Osteoblast (primary cell): ENCODE data around the gene TNFRSF25. TPM values are rescaled to one million over a fixed set of nuclear protein-coding genes. Genes with fewer than 3 reads are reported as not detected.

ENCODE experiments used
- DNase-seq: peaks from one replicate; pipeline ENCODE4 v3.0.0; 2011; ENCODE audit warnings: low spot score, mixed read lengths; ENCODE audit not compliant: insufficient read length; ENCODE audit errors: missing footprints
- H2AFZ ChIP-seq: 2 replicates; pipeline ENCODE4 v1.6.0; 2011; ENCODE audit warnings: mild to moderate bottlenecking, low read length
- H3K27ac ChIP-seq: 2 replicates; pipeline ENCODE4 v1.5.1; 2011; ENCODE audit warnings: mild to moderate bottlenecking, low read depth, low read length, moderate library complexity
- H3K27me3 ChIP-seq: 2 replicates; pipeline ENCODE4 v1.6.0; 2012; ENCODE audit warnings: mild to moderate bottlenecking, control low read depth, inconsistent platforms, low read length, moderate library complexity; ENCODE audit not compliant: insufficient read depth
- H3K36me3 ChIP-seq: 2 replicates; pipeline ENCODE4 v1.5.1; 2011; ENCODE audit warnings: mild to moderate bottlenecking, low read length, control low read depth, moderate library complexity; ENCODE audit not compliant: insufficient read depth
- H3K4me1 ChIP-seq: 2 replicates; pipeline ENCODE4 v1.5.1; 2011; ENCODE audit warnings: mild to moderate bottlenecking, low read length, control low read depth, moderate library complexity; ENCODE audit not compliant: insufficient read depth
- H3K4me2 ChIP-seq: 2 replicates; pipeline ENCODE4 v1.6.0; 2011; ENCODE audit warnings: mild to moderate bottlenecking, low read length; ENCODE audit not compliant: insufficient read depth
- H3K4me3 ChIP-seq: fragments of 200-600 bp; sonication (generic); 3 replicates; pipeline ENCODE4 v1.5.1; 2012; ENCODE audit warnings: mild to moderate bottlenecking, low read length, inconsistent platforms; ENCODE audit not compliant: insufficient read depth
- H3K79me2 ChIP-seq: 2 replicates; pipeline ENCODE4 v1.6.0; 2012; ENCODE audit warnings: mild to moderate bottlenecking, low read length, control low read depth, inconsistent platforms; ENCODE audit not compliant: insufficient read depth
- H3K9me3 ChIP-seq: 2 replicates; pipeline ENCODE4 v1.5.1; 2011; ENCODE audit warnings: low read depth, low read length, control low read depth
- H4K20me1 ChIP-seq: 2 replicates; pipeline ENCODE4 v1.6.0; 2012; ENCODE audit warnings: mild to moderate bottlenecking, low read length, control low read depth; ENCODE audit not compliant: insufficient read depth
- CTCF ChIP-seq: IDR thresholded peaks from 2 replicates; pipeline ENCODE4 v1.5.1; 2011; ENCODE audit warnings: mild to moderate bottlenecking, low read depth, low read length, moderate library complexity; ENCODE audit errors: extremely low read depth
- small RNA-seq: library from RNA; depleted of rRNA; stranded (forward); fragments of <200 nt; gene quantifications from one replicate; pipeline ENCODE3, GENCODE V24; 2012
- total RNA-seq: library from RNA; depleted of rRNA; stranded (reverse); fragments of >200 nt; gene quantifications from 2 replicates; pipeline ENCODE4 v1.2.3, GENCODE V29; 2012

The TNFRSF25 gene
- total RNA-seq, 1 donor = 3.3 TPM

GRCh38 chr1:6414443-6414844 lies 51.5 kb downstream of the TNFRSF25 start:
- peak; percentile 59 for TF ChIP-seq CTCF
- peak; percentile 94 for DNase-seq
- no peak overlapping the region for H3K27ac ChIP-seq
- H3K4me2 ChIP-seq = peak overlapping the region; percentile 42
- H4K20me1 ChIP-seq = no peaks in the 10 kb centered on the region
- H3K36me3 ChIP-seq = no peaks in the 10 kb centered on the region
- H3K4me3 ChIP-seq = peak overlapping the region; percentile 18
- no peaks in the 10 kb centered on the region for H3K9me3 ChIP-seq
- H3K4me1 ChIP-seq = peaks cover 6% of the 10 kb centered on the region
- H3K27me3 ChIP-seq = peaks cover 70% of the 10 kb centered on the region
- peak overlapping the region; percentile 76 for H2AFZ ChIP-seq
- H3K79me2 ChIP-seq = no peaks in the 10 kb centered on the region

- Histone ChIP-seq H4K20me1 (no peaks in the 10 kb centered on the region), H3K79me2 (no peaks in the 10 kb centered on the region), H3K9me3 (no peaks in the 10 kb centered on the region), H3K4me3 (no peak overlapping the region), H3K27me3 (peaks cover 63% of the 10 kb centered on the region), H3K4me2 (no peak overlapping the region), H3K36me3 (no peaks in the 10 kb centered on the region), H3K27ac (no peak overlapping the region), H3K4me1 (peaks cover 6% of the 10 kb centered on the region), H2AFZ (no peak overlapping the region)
- DNase-seq = no peak
- no peak for TF ChIP-seq CTCF
Observed at GRCh38 chr1:6412896-6413295, 53.1 kb downstream of the TNFRSF25 start.

Small RNA genes within 50 kb of the gene (small RNA-seq; reads per million reads assigned to genes)
- not detected for gene MIR4252

Other genes with a start within 250 kb of the TNFRSF25 start
- 60.8 and 63.6 TPM in 2 replicates for gene ICMT, start 230.2 kb downstream of the TNFRSF25 start, total RNA-seq
- gene HES3, start 222.0 kb downstream of the TNFRSF25 start, total RNA-seq = not detected in 2 replicates
- gene GPR153, start 205.1 kb downstream of the TNFRSF25 start, total RNA-seq = 2.9 and 4.0 TPM in 2 replicates
- gene ACOT7, start 72.4 kb downstream of the TNFRSF25 start, total RNA-seq = 9.1 and 10.9 TPM in 2 replicates
- gene HES2, start 46.3 kb downstream of the TNFRSF25 start, total RNA-seq = not detected in 2 replicates
- not detected in 2 replicates for gene ESPN, start 41.4 kb downstream of the TNFRSF25 start, total RNA-seq
- 11.2 and 13.3 TPM in 2 replicates for gene PLEKHG5, start 25.5 kb upstream of the TNFRSF25 start, total RNA-seq
- gene NOL9, start 88.3 kb upstream of the TNFRSF25 start, total RNA-seq = 31.1 and 32.1 TPM in 2 replicates
- gene TAS1R1, start 89.1 kb upstream of the TNFRSF25 start, total RNA-seq = under 0.01 and 0.29 TPM in 2 replicates
- 11.5 and 14.5 TPM in 2 replicates for gene ZBTB48, start 113.8 kb upstream of the TNFRSF25 start, total RNA-seq
- gene KLHL21, start 136.7 kb upstream of the TNFRSF25 start, total RNA-seq = 76.3 and 86.1 TPM in 2 replicates
- gene PHF13, start 147.6 kb upstream of the TNFRSF25 start, total RNA-seq = 13.4 and 16.8 TPM in 2 replicates
- 19.2 and 19.5 TPM in 2 replicates for gene THAP3, start 158.7 kb upstream of the TNFRSF25 start, total RNA-seq
- gene DNAJC11, start 235.6 kb upstream of the TNFRSF25 start, total RNA-seq = 26.8 and 29.5 TPM in 2 replicates